Activated T-cell treated with anti-CD3 and anti-CD28 coated beads, Interleukin-2, amount 50 U/mL, for 24 hours (primary cell): Measurements from ENCODE around the gene RPTN.
A peak's percentile ranks its signal among the peaks of the same experiment; 100 is the strongest.

ENCODE experiments used
- DNase-seq: peaks from one replicate; pipeline ENCODE4 v3.0.0-alpha.2; 2020
- H3K27ac Mint-ChIP-seq: 2 replicates; pipeline ENCODE4 v1.8.0; 2020; ENCODE audit warnings: mild to moderate bottlenecking, mixed read lengths
- H3K27me3 Mint-ChIP-seq: 2 replicates; pipeline ENCODE4 v1.8.0; 2020; ENCODE audit warnings: mixed read lengths
- H3K36me3 Mint-ChIP-seq: 2 replicates; pipeline ENCODE4 v1.8.0; 2020; ENCODE audit warnings: low read depth, mixed read lengths
- H3K4me1 Mint-ChIP-seq: 2 replicates; pipeline ENCODE4 v1.8.0; 2020; ENCODE audit warnings: low read depth, mixed read lengths
- H3K4me3 Mint-ChIP-seq: 2 replicates; pipeline ENCODE4 v1.8.0; 2020; ENCODE audit warnings: mild to moderate bottlenecking, moderate library complexity, mixed read lengths
- H3K9me3 Mint-ChIP-seq: 2 replicates; pipeline ENCODE4 v1.8.0; 2020; ENCODE audit warnings: mixed read lengths

RPTN gene

GRCh38 chr1:152159144-152159543 lies at the start of gene RPTN:
Gene RPTN, minus strand, starts transcription at chr1:152159228. Its CDS starts 1,339 bp downstream, at chr1:152157889.
- Mint-ChIP-seq H3K36me3 (no peaks in the 10 kb centered on the region), H3K4me1 (peaks cover 4% of the 10 kb centered on the region), H3K27me3 (peaks cover 9% of the 10 kb centered on the region), H3K27ac (no peak within 1 kb of the TSS), H3K9me3 (no peaks in the 10 kb centered on the region), H3K4me3 (no peak within 1 kb of the TSS)
- DNase-seq = no peak

- H3K4me1 Mint-ChIP-seq = no peaks in the 10 kb centered on the region
- H3K27ac Mint-ChIP-seq = no peak overlapping the region
- no peak overlapping the region for H3K4me3 Mint-ChIP-seq
- peaks cover 7% of the 10 kb centered on the region for H3K27me3 Mint-ChIP-seq
- no peaks in the 10 kb centered on the region for H3K9me3 Mint-ChIP-seq
- H3K36me3 Mint-ChIP-seq = no peaks in the 10 kb centered on the region
- DNase-seq = no peak
Measured at GRCh38 chr1:152198982-152199381, 40.0 kb upstream of the RPTN start.

- no peak overlapping the region for H3K27ac Mint-ChIP-seq
- no peak for DNase-seq
- H3K27me3 Mint-ChIP-seq = peaks cover 7% of the 10 kb centered on the region
- no peaks in the 10 kb centered on the region for H3K36me3 Mint-ChIP-seq
- H3K9me3 Mint-ChIP-seq = no peaks in the 10 kb centered on the region
- no peaks in the 10 kb centered on the region for H3K4me1 Mint-ChIP-seq
- no peak overlapping the region for H3K4me3 Mint-ChIP-seq
Measured at GRCh38 chr1:152197361-152197941, 38.4 kb upstream of the RPTN start.

GRCh38 chr1:152191711-152192110 lies 32.7 kb upstream of the RPTN start:
- H3K36me3 Mint-ChIP-seq = no peaks in the 10 kb centered on the region
- DNase-seq = no peak
- H3K4me1 Mint-ChIP-seq = peaks cover 13% of the 10 kb centered on the region
- no peak overlapping the region for H3K27ac Mint-ChIP-seq
- H3K9me3 Mint-ChIP-seq = no peaks in the 10 kb centered on the region
- no peaks in the 10 kb centered on the region for H3K27me3 Mint-ChIP-seq
- no peak overlapping the region for H3K4me3 Mint-ChIP-seq

GRCh38 chr1:152191260-152191659 lies 32.2 kb upstream of the RPTN start:
- Mint-ChIP-seq H3K27ac (no peak overlapping the region), H3K36me3 (no peaks in the 10 kb centered on the region), H3K4me3 (no peak overlapping the region), H3K4me1 (peaks cover 13% of the 10 kb centered on the region), H3K27me3 (no peaks in the 10 kb centered on the region), H3K9me3 (no peaks in the 10 kb centered on the region)
- no peak for DNase-seq

- Mint-ChIP-seq H3K4me1 (peaks cover 13% of the 10 kb centered on the region), H3K36me3 (no peaks in the 10 kb centered on the region), H3K27me3 (no peaks in the 10 kb centered on the region), H3K4me3 (no peak overlapping the region), H3K9me3 (no peaks in the 10 kb centered on the region), H3K27ac (no peak overlapping the region)
- no peak for DNase-seq
Measured at GRCh38 chr1:152190589-152190988, 31.6 kb upstream of the RPTN start.

GRCh38 chr1:152189657-152190442 lies 30.8 kb upstream of the RPTN start:
- no peaks in the 10 kb centered on the region for H3K9me3 Mint-ChIP-seq
- peak overlapping the region; percentile 79 for H3K27ac Mint-ChIP-seq
- H3K4me1 Mint-ChIP-seq = peaks cover 19% of the 10 kb centered on the region
- DNase-seq = peak; percentile 79
- H3K36me3 Mint-ChIP-seq = no peaks in the 10 kb centered on the region
- H3K4me3 Mint-ChIP-seq = peak overlapping the region; percentile 75
- H3K27me3 Mint-ChIP-seq = peaks cover 7% of the 10 kb centered on the region

GRCh38 chr1:152188673-152189591 lies 29.9 kb upstream of the RPTN start:
- peak; percentile 87 for DNase-seq
- H3K36me3 Mint-ChIP-seq = no peaks in the 10 kb centered on the region
- peak overlapping the region; percentile 75 for H3K4me3 Mint-ChIP-seq
- H3K27ac Mint-ChIP-seq = peak overlapping the region; percentile 79
- H3K27me3 Mint-ChIP-seq = peaks cover 12% of the 10 kb centered on the region
- peaks cover 19% of the 10 kb centered on the region for H3K4me1 Mint-ChIP-seq
- no peaks in the 10 kb centered on the region for H3K9me3 Mint-ChIP-seq

- Mint-ChIP-seq H3K4me1 (peaks cover 24% of the 10 kb centered on the region), H3K9me3 (no peaks in the 10 kb centered on the region), H3K36me3 (no peaks in the 10 kb centered on the region), H3K4me3 (no peak overlapping the region), H3K27ac (no peak overlapping the region), H3K27me3 (peaks cover 17% of the 10 kb centered on the region)
- DNase-seq = no peak
Measured at GRCh38 chr1:152186556-152187285, 27.7 kb upstream of the RPTN start.

- H3K36me3 Mint-ChIP-seq = no peaks in the 10 kb centered on the region
- peaks cover 17% of the 10 kb centered on the region for H3K27me3 Mint-ChIP-seq
- no peaks in the 10 kb centered on the region for H3K9me3 Mint-ChIP-seq
- no peak overlapping the region for H3K4me3 Mint-ChIP-seq
- peak; percentile 39 for DNase-seq
- peaks cover 24% of the 10 kb centered on the region for H3K4me1 Mint-ChIP-seq
- H3K27ac Mint-ChIP-seq = no peak overlapping the region
Measured at GRCh38 chr1:152185544-152186391, 26.7 kb upstream of the RPTN start.

GRCh38 chr1:152182944-152183361 lies 23.9 kb upstream of the RPTN start:
- Mint-ChIP-seq H3K4me1 (peaks cover 11% of the 10 kb centered on the region), H3K4me3 (no peak overlapping the region), H3K27me3 (peaks cover 17% of the 10 kb centered on the region), H3K36me3 (no peaks in the 10 kb centered on the region), H3K9me3 (no peaks in the 10 kb centered on the region), H3K27ac (no peak overlapping the region)
- no peak for DNase-seq

- H3K27ac Mint-ChIP-seq = no peak overlapping the region
- peaks cover 19% of the 10 kb centered on the region for H3K27me3 Mint-ChIP-seq
- H3K4me1 Mint-ChIP-seq = peaks cover 11% of the 10 kb centered on the region
- no peaks in the 10 kb centered on the region for H3K9me3 Mint-ChIP-seq
- no peaks in the 10 kb centered on the region for H3K36me3 Mint-ChIP-seq
- no peak for DNase-seq
- no peak overlapping the region for H3K4me3 Mint-ChIP-seq
Measured at GRCh38 chr1:152182431-152182830, 23.4 kb upstream of the RPTN start.

- H3K4me3 Mint-ChIP-seq = no peak overlapping the region
Measured at GRCh38 chr1:152179566-152179965, 20.5 kb upstream of the RPTN start.

More at GRCh38 chr1:152179566-152179965, 20.5 kb upstream of the RPTN start:
- H3K27me3 Mint-ChIP-seq = peaks cover 22% of the 10 kb centered on the region
- peaks cover 5% of the 10 kb centered on the region for H3K4me1 Mint-ChIP-seq
- H3K9me3 Mint-ChIP-seq = no peaks in the 10 kb centered on the region
- no peak for DNase-seq
- no peak overlapping the region for H3K27ac Mint-ChIP-seq
- H3K36me3 Mint-ChIP-seq = no peaks in the 10 kb centered on the region
